GM19397 (cell line): Measurements from ENCODE around the gene CUX1.
"Not testable (repeated sequence)": the region's sequence is repeated elsewhere in the genome, so short reads cannot be mapped to it uniquely, and the experiment has no call there.

ENCODE experiments used
- ATAC-seq: cut with Tn5 transposase; IDR thresholded peaks from one replicate; pipeline ENCODE4 v1.9.1; 2021; ENCODE audit warnings: mild to moderate bottlenecking, moderate library complexity; ENCODE audit not compliant: unreplicated experiment

Gene CUX1

DNA sequence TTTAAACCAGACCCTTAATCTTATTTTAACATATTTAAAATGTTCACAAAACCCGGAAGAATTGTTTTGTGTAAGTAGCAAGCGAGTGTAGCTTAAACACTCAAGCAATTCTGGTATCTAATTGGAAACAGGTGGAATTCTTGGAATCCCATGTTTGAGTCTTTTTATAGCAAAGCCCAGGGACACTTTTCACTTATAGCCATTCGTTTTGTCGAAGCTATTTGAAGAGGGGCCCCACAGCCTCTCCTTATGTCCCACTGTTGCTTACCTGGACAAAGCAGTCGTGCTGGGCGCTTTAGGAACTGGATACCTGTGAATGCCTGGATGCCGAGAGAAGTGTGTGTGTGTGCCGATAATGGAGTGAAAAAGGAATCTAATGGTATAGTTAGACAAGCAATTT lies 3.3 kb downstream of the CUX1 start:
- no peak for ATAC-seq

DNA sequence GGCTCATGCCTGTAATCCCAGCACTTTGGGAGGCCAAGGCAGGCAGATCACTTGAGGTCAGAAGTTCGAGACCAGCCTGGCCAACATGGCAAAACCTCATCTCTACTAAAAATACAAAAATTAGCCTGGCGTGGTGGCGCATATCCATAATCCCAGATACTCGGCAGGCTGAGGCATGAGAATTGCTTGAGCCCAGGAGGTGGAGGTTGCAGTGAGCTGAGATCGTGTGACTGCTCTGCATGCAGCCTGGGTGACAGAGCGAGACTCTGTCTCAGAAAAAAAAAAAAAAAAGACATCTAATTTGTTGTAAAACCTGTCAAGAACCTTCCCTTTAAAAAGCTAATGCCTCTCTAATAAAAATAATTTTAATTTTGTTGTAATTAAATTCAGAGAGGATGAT lies 5.2 kb downstream of the CUX1 start:
- ATAC-seq, result not testable (repeated sequence)

DNA sequence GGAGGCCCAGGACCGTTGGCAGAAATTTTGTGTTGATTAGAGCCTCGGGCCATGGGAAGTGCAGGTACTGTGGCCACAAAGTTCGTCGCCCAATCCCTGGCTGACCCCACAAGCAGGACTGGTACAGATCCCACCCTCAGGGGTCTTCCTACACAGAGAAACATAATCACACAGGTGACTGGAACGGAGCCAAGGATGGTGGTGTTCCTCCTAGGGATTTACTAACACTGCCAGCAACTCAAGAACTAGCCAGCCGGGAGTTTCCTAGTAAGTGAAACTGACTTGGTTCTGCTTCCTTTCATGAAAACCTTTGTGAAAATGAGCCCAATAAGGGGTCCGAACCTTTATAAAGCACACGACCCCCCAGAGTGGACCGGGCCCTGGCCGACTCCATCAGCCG lies 5.7 kb downstream of the CUX1 start:
- no peak for ATAC-seq

DNA sequence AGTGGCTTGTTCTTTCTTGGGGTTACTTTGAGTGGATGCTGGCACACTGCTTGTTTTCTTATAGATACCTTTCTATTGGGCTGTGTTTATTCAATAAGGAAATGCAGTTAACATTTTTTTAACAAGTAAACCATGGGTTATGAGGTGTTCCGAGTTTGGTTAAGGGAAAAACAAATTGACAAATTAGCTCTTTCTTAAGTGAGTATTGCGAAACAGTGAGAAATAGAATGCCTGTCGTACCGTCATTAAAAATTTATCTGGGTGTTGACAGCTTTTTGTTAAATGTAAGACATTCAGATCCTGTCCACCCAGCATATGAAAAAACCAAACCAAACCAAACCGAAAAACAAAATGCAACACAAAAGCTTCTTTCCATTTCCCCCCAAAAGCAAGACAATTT lies 6.2 kb downstream of the CUX1 start:
- ATAC-seq, result no peak

DNA sequence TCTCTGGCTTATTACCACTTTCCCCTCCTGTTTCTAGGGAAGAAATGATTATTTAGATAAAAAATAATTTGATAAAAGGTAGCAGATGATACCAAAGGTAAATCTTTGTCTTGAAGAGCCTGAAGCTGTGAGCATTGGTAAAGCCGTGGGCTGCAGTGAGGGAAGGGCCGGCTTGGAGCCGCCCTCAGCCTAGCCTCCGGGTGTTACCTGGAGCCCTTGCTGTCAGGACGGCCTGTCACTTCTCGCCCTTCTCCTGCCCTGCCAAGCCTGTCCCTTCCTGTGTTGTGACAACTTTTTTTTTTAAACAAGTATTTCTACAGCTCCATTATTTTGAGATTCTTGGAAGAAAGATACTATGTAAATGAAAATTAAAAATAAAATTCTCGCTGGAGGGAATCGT lies 7.0 kb downstream of the CUX1 start:
- ATAC-seq, result no peak

DNA sequence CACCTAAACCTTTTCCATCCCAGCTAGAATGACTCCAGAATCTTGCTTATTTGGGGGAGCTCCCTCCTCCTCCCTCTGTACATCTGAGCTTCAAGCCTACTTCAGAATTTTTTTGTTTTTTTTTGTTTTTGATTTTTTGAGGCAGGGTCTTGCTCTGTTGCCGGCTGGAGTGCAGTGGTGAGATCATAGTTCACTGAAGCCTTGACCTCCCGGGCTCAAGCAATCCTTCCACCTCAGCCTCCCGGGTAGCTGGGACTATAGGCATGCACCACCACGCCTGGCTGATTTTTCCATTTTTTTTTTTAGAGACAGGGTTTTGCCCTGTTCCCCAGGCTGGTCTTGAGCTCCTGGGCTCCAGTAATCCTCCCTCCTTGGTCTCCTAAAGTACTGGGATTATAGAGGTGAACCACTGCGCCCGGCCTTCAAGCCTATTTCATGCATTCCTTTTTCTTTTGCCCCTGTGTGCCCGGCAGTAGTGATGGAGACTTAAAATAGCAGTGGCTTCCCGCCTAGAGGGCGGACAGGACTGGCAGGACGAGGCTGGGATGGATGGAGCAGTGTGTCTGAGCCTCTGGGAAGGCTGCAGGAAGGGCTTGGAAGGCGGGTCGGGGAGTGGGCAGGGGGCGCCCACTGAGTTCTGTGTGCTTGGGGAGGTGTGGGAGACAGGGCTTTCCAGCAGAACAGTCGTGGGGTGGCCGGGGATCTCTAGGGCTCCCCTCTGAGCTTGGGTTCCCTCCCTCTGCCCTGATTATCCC lies 8.8 kb downstream of the CUX1 start:
- no peak for ATAC-seq

DNA sequence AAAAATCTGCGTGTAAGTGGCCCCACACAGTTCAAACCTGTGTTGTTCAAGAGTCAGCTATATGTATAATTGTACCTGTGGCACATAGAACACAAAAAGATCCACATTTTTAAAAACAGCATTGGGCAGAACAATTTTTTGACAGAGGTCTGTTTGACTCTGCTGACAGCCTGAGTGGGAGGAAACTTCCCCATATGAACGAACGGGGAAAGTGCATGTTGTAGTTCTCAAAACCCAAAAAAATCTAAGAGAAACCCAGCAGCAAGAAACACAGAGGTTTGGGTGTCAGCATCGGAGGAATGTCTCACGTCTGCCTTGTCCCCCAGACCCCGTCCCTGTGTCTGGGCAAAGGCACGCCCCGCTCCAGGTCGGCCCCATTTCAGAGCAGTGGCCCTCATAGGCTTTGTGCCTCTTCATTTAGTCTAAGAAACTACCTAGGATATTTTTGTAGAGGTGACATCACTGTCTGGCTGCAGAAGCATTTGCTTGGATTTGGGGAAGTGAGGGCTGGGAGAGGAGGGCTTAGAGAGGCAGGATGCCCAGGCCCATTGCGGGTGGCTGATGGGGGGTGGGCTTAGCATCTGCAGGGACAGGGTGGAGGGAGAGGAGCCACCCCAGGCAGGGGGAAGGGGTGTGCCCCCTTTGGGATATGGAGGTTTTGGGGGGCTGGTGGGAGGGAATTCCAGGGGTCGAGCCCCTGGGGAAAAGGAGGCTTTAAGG lies 11.0 kb downstream of the CUX1 start:
- no peak for ATAC-seq

DNA sequence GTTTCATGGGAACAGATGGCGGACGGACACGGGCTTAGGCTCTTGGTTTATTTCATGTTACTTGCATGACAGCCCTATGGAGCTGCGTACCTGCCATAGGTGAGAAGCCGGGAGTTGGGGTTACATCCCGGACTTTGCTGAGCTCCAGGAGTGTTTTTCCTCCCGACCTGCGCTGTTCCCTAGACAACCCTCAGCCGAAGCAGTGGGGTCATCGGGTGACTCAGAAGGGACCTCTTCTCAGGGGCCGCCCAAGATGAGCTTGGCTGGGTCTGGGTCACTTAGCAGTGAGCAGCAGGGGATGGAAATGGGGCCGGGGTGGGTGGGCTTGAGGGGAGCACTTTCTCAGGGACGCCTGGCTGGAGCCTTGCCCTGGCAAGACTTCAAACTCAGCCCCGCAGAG lies 11.9 kb downstream of the CUX1 start:
- no peak for ATAC-seq

DNA sequence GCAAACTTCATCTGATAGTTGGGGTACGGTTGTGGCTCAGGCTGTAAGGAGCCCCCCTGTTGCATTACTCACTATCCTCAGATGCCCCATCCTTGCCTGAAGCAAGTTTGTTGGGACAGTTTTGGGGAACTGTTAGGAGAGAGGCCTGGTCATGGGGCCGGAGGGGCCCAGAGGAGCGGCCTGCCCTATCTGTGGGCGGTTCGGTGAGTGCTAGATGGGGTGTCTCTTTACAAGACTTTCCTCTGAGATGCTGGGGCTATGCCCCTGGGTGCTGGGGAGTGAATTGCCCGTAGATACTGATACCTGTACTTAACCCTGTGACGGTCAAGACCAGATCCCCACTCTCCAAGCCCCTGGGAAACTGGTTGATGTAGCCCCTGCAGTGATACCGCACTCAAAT lies 12.4 kb downstream of the CUX1 start:
- no peak for ATAC-seq

DNA sequence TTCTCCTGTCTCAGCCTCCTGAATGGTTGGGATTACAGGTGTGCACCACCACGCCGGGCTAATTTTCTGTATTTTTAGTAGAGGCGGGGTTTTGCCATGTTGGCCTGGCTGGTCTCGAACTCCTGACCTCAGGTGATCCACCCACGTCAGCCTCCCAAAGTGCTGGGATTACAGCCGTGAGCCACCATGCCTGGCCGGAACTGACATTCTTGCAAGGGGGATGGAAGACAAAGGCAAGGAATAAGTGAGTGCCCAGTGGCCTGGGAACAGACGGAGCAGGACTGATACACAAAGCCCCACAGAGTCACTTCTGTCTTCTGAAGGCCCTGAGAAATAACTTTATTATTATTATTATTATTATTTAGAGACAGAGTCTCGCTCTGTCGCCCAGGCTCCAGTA lies 14.0 kb downstream of the CUX1 start:
- ATAC-seq, result not testable (repeated sequence)

DNA sequence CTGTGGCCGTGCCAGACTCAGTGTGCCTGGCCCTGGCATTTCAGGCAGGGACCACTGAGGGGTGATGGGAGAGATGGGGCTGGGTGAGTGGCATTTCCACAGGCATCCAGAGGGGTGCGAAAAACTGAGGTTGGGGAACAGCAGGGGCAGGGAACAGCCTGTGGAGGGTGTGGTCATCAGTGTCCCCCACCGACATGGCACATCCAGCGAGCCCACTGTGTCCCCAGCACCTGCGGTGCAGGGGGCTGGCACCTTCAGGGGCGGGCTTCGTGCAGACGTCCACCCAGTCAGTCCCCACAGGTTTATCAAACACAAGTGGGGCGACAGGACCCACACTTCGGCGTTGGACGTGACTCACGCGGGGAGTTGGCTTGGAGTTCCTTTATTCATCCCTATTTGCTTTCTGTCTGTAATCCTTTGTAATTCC lies 14.8 kb downstream of the CUX1 start:
- no peak for ATAC-seq

DNA sequence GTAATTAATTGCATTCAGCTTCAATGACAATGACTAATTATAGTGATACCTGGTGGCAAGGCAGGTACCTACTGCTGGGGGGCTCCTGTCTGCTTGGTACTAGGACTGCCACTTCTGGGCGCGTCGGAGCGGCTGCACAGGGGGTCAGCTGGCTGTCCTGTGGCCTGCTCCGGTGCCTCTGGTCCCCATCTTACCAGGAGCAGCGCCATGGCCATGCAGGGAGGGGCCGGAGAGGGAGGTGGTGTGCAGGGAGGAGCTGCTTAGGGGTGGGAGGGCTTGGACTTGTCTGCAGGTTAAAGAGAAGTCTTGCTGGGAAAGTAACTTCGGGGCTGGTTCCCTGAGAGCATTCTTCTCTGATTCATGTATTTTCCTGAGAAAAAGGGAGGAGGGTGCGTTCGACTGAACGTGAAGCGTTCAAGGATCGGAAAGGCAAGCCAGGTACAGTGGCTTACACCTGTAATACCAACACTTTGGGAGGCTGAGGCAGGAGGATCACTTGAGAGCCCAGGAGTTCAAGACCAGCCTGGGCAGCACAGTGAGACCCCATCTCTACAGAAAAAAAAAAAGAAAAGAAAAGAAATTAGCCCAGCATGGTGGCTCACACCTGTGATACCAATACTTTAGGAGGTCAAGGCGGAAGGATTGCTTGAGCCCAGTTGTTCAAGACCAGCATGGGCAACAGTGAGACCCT lies 15.4 kb downstream of the CUX1 start:
- ATAC-seq, result no peak

DNA sequence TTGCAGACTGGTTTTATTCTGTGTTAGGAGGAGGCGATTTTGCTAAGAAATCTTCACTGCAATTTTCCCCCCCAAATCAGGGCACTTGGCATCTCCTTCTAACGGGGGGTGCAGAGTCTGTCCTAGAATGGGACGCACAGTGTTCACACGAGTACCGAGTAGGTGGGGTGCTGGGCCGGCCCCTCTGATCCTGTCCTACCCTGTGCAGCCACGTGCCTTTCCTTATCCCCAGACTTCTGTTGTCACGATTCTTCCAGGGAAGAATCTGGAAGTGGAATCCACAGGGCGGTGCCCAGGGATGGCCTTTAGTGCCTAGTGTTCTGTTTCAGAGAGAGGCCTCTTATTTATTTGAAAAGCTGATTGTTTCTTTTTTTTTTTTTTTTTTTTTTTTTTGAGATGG lies 16.4 kb downstream of the CUX1 start:
- ATAC-seq, result no peak

DNA sequence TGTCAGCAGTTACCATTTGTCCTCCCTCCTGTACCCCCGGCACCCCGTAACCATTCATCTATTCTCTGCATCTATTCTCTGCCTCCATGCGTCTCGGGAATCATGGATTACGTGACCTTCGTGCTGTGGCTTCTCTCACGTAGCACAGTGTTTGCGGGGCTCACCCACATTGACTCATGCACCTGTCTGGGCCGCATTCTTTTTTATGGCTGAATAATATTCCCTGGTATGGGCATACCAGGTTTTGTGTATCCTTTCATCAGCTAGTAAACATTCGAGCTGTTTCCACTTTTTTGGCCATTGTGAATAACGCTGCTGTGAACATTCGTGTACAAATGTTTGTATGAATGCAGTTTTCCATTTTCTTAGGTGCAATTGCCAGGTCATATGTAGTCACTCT lies 17.7 kb downstream of the CUX1 start:
- no peak for ATAC-seq

DNA sequence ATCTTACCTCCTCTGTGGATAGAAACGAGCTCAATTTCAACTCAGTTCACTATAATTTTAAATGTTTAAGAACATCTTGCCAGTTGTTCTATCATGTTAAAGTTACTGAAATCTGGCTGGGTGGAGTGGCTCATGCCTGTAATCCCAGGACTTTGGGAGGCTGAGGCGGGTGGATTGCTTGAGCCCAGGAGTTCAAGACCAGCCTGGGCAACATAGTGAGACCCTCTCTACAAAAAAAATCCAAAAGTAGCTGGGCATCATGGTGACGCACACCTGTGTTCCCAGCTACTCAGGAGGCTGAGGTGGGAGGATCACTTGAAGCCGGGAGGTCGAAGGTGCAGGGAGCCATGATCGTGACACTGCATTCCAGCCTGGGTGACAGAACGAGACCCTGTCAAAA lies 20.0 kb downstream of the CUX1 start:
- not testable (repeated sequence) for ATAC-seq

DNA sequence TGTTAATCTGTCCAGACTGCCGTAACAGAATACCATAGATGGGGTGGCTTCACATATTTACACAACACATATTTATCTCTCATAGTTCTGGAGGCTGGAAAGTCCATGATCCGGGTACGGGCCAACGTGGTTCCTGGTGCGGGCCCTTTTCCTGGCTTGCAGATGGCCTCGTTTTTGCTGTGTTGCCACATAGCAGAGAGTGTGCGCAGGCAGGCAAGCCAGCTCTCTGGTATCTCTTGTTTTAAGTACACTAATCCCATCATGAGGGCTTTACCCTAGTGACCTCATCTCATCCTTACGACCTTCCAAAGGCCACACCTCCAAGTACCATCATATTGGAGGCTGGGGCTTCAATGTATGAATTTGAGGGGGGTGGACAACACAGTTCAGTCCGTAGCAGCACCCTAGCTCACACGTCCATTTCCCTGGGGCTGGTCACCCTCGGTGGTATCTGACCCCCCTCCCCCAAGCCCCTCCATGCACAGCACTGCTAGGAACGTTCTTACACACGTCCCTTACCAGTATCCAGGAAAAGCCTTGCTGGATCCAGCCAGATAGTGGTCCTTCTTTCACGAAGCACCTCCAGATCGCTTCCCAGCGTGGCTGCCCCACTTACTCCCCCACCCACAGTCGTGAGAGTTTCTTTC lies 21.5 kb downstream of the CUX1 start:
- no peak for ATAC-seq

DNA sequence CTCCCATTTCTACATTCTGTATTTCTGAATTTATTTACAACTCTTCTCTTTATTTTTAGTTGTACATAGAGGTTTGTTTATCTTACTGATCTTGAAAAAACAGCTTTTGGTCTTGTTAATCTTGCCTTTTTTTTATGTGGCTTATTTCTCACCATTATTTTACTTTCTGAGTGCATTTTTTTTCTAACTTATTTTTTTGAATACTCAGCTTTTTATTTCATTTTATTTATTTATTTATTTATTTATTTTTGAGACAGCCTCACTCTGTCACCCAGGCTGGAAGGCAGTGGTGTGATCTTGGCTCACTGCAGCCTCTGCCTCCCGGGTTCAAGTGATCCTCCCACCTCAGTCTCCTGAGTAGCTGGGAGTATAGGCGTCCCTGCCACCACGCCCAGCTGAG lies 23.9 kb downstream of the CUX1 start:
- no peak for ATAC-seq

DNA sequence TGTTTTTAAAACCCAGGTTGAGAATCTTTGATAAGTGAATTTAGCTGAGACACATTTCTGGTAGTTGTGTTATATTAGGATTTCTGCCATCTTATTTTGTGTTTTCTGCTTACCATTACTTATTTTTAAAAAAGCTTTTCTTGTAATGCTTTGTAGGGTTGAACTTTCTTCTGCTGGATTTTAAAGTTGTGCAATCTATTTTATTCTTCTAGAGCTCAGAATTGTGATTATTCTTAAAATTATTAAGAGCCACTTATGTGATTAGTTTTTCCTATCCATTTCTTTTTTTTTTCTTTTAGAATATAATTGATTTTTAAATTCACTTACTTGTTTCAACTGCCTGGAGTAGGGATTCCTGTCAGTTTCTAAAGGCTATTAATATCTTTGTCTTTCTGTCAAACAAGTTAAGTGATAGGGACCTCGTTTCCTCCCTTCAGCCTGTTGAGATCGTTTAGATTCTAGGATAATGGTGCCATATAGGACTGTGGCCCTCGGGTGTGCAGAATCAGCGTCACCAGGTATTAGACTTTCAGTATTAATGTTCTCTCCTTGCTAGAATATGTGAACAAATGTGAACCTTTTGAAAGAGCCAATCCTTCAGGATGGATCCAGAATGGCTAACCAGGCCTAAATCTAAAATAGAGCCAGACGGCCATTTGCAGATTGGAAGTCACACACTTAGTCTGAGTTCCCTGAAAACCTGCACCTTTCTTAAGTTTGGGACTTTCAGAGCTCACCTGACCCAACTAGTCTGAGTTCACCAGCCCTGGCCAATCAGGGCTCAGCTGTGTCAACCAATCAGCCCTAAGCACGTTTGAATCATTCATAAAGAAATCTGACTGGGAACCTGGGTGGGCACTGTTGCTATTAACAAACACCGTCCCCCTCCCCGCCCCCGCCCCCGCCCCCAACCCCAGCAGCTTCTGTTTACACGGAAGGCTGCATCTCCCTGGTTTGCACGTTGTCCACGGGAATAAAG lies 26.2 kb downstream of the CUX1 start:
- no peak for ATAC-seq

DNA sequence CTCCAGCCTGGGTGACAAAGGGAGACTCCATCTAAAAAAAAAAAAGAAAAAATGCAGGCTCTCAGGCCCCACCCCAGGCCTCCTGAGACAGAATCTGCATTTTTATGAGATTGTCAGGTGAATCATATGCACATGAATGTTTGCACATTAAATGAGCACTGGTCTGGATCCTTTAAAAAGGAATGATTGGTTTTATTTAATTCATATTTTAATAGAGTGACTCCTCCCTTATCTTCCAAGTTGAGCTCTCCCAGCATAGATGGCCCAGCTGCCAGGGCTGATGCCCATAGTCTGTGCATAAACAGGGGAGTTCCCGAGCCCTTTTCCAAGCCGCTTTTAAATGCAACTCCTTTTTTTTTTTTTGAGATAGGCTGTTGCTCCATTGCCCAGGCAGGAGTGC lies 28.5 kb downstream of the CUX1 start:
- ATAC-seq, result no peak

DNA sequence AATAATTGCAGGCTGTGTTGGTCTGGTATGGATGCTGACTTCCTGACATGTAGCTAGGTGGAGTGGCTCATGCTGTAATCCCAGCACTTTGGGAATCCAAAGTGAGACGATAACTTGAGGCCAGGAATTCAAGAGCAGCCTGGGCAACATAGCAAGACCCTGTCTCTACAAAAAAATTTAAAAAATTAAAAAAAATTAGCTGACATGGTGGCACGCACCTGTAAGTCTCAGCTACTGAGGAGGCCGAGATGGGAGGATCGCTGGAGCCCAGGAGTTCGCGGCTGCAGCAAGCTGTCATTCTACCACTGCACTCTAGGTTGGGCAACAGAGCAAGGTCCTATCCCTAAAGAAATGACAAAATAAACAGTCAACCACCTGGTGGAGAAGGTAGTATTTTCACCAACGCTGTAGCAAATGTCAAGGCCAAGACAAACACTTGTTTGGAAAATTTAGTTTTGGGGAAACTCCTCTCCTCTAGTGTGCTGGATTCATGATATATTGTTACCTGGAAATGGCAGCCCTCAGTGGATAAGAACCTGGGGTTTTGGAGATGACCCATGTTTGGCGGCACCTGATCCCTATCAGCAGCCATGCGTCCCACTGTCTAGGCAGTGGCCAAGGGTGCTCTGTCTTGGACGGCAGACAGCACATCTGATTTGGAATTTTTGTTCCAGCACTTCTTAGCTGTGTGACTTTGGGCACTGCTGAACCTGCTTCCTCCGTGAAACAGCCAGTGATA lies 29.5 kb downstream of the CUX1 start:
- ATAC-seq, result no peak
